ENCODE measurements around the gene DGKE. TPM values are rescaled to one million over a fixed set of nuclear protein-coding genes. Genes with fewer than 3 reads are reported as not detected.

The DGKE gene
- total RNA-seq, 1 experiment from 2014 or later: 19.1 TPM

DNA sequence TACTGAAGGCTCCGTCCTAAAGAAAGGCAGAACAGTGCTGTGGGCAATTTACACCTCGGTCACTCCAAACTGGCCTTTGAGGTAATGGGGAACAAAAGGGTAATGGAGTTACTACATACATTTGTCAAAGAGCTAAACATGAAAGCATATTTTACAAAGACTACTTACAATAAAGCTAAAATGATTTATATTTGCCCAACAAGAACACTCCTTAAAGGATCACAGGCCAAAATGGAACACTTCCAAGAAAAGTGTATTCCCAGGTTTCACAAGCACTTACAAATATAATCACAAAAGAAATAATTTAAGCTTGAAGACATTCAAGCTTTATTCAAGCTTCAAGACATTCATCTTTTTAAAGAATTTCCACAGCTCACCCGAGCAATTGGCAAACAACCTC, 29.5 kb upstream of the DGKE start:
- ATAC-seq (no peak), DNase-seq (ENCODE audit: low read depth, low spot score) (no peak)
- Histone ChIP-seq H3K27me3 (ENCODE audit: control insufficient read depth, insufficient read depth, low read length) (no peaks in the 10 kb centered on the region), H3K36me3 (ENCODE audit: control insufficient read depth, insufficient read depth, low read length) (no peaks in the 10 kb centered on the region), H3K4me3 (ENCODE audit: low read depth in 2 of 2, low read length in 2 of 2) (no peak overlapping the region), H3K27ac (ENCODE audit: low read length) (no peak overlapping the region), H3K4me1 (ENCODE audit: control insufficient read depth, insufficient read depth, low read length) (no peaks in the 10 kb centered on the region), H3K9me3 (ENCODE audit: control insufficient read depth, insufficient read depth, low read depth, low read length) (no peaks in the 10 kb centered on the region)
- in situ Hi-C loops (cut with HindIII; ENCODE audit: low pct_unique_long_range_greater_than_20kb, low sequenced_read_pairs) (no loop called here), intact Hi-C loops (cut with micrococcal nuclease; ENCODE audit: unreplicated experiment) (no loop called here)
- no TSS peak for BruUV-seq (replicated peaks)
- ChIA-PET POLR2A (no interaction called here), CTCF (no interaction called here)
- TF ChIP-seq TCF7L2 (IDR thresholded peaks at IDR 0.05; ENCODE audit: low read depth, low read length) (no peak), SIN3A (IDR thresholded peaks at IDR 0.05; ENCODE audit: borderline replicate concordance, insufficient read depth, low read depth, low read length) (no peak), POLR2AphosphoS5 (IDR thresholded peaks at IDR 0.05; ENCODE audit: low read depth, low read length) (no peak)
- TF ChIP-seq, protein P1, sequence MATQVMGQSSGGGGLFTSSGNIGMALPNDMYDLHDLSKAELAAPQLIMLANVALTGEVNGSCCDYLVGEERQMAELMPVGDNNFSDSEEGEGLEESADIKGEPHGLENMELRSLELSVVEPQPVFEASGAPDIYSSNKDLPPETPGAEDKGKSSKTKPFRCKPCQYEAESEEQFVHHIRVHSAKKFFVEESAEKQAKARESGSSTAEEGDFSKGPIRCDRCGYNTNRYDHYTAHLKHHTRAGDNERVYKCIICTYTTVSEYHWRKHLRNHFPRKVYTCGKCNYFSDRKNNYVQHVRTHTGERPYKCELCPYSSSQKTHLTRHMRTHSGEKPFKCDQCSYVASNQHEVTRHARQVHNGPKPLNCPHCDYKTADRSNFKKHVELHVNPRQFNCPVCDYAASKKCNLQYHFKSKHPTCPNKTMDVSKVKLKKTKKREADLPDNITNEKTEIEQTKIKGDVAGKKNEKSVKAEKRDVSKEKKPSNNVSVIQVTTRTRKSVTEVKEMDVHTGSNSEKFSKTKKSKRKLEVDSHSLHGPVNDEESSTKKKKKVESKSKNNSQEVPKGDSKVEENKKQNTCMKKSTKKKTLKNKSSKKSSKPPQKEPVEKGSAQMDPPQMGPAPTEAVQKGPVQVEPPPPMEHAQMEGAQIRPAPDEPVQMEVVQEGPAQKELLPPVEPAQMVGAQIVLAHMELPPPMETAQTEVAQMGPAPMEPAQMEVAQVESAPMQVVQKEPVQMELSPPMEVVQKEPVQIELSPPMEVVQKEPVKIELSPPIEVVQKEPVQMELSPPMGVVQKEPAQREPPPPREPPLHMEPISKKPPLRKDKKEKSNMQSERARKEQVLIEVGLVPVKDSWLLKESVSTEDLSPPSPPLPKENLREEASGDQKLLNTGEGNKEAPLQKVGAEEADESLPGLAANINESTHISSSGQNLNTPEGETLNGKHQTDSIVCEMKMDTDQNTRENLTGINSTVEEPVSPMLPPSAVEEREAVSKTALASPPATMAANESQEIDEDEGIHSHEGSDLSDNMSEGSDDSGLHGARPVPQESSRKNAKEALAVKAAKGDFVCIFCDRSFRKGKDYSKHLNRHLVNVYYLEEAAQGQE (IDR thresholded peaks at IDR 0.05; ENCODE audit: insufficient read depth in 1 of 2, low read depth in 2 of 2, low read length in 1 of 2): no peak
- TF ChIP-seq, protein P2, sequence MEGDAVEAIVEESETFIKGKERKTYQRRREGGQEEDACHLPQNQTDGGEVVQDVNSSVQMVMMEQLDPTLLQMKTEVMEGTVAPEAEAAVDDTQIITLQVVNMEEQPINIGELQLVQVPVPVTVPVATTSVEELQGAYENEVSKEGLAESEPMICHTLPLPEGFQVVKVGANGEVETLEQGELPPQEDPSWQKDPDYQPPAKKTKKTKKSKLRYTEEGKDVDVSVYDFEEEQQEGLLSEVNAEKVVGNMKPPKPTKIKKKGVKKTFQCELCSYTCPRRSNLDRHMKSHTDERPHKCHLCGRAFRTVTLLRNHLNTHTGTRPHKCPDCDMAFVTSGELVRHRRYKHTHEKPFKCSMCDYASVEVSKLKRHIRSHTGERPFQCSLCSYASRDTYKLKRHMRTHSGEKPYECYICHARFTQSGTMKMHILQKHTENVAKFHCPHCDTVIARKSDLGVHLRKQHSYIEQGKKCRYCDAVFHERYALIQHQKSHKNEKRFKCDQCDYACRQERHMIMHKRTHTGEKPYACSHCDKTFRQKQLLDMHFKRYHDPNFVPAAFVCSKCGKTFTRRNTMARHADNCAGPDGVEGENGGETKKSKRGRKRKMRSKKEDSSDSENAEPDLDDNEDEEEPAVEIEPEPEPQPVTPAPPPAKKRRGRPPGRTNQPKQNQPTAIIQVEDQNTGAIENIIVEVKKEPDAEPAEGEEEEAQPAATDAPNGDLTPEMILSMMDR (IDR thresholded peaks at IDR 0.05): no peak

DNA sequence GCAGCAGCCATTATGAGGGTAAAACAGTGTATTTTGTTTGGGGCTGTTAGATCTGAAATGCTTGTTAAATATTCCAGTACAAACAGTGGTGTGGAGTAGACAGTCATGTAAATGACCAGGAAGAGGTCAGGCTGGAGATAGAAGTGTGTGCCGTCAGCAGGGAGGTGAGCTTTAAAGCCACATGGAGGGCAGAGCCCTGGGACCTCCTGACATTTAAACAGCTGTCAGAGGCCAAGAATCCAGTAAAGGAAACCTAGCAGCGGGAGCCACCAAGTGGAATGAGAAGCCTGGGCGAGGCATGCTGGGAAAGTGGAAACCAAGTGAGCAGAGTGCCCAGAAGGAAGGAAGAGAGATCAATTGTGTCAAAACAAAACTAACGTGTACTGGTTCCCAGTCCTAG, 27.0 kb upstream of the DGKE start:
- H3K27ac ChIP-seq (ENCODE audit: low read length): no peak overlapping the region
- H3K27me3 ChIP-seq (ENCODE audit: control insufficient read depth, insufficient read depth, low read length): no peaks in the 10 kb centered on the region
- H3K36me3 ChIP-seq (ENCODE audit: control insufficient read depth, insufficient read depth, low read length): no peaks in the 10 kb centered on the region
- TF ChIP-seq TCF7L2 (IDR thresholded peaks at IDR 0.05; ENCODE audit: low read depth, low read length): no peak
- TF ChIP-seq, protein P2 (IDR thresholded peaks at IDR 0.05): no peak
- TF ChIP-seq SIN3A (IDR thresholded peaks at IDR 0.05; ENCODE audit: borderline replicate concordance, insufficient read depth, low read depth, low read length): no peak
- TF ChIP-seq, protein P1 (IDR thresholded peaks at IDR 0.05; ENCODE audit: insufficient read depth in 1 of 2, low read depth in 2 of 2, low read length in 1 of 2): no peak
- no peak for TF ChIP-seq POLR2AphosphoS5 (IDR thresholded peaks at IDR 0.05; ENCODE audit: low read depth, low read length)
- ChIA-PET POLR2A (no interaction called here), CTCF (no interaction called here)
- in situ Hi-C loops (cut with HindIII; ENCODE audit: low pct_unique_long_range_greater_than_20kb, low sequenced_read_pairs) (no loop called here), intact Hi-C loops (cut with micrococcal nuclease; ENCODE audit: unreplicated experiment) (no loop called here)
- BruUV-seq (replicated peaks): no TSS peak
- no peak for DNase-seq (ENCODE audit: low read depth, low spot score)
- H3K4me1 ChIP-seq (ENCODE audit: control insufficient read depth, insufficient read depth, low read length): no peaks in the 10 kb centered on the region
- H3K4me3 ChIP-seq (ENCODE audit: low read depth in 2 of 2, low read length in 2 of 2): no peak overlapping the region
- ATAC-seq: no peak
- H3K9me3 ChIP-seq (ENCODE audit: control insufficient read depth, insufficient read depth, low read depth, low read length): no peaks in the 10 kb centered on the region
